GM19468 (cell line): ENCODE data around the gene RGS17.
"Not testable (repeated sequence)": the region's sequence is repeated elsewhere in the genome, so short reads cannot be mapped to it uniquely, and the experiment has no call there.

Experiments
- ATAC-seq: cut with Tn5 transposase; IDR thresholded peaks from one replicate; pipeline ENCODE4 v1.9.1; 2021; ENCODE audit warnings: mild to moderate bottlenecking, moderate library complexity, moderate number of reproducible peaks; ENCODE audit not compliant: unreplicated experiment; ENCODE audit errors: extremely low read depth

Gene RGS17

GRCh38 chr6:153131037-153131981 is at the start of gene RGS17:
Gene RGS17, minus strand, starts transcription at chr6:153131282. Its CDS starts 87,264 bp downstream, at chr6:153044018.
- ATAC-seq, result peak; percentile 49

- ATAC-seq, result no peak
Measured at GRCh38 chr6:153172815-153173214, 41.7 kb upstream of the RGS17 start.

- ATAC-seq, result no peak
Measured at GRCh38 chr6:153170511-153170910, 39.4 kb upstream of the RGS17 start.

GRCh38 chr6:153167907-153168306 is 36.8 kb upstream of the RGS17 start:
- no peak for ATAC-seq

- no peak for ATAC-seq
Measured at GRCh38 chr6:153167061-153167891, 36.2 kb upstream of the RGS17 start.

- ATAC-seq, result no peak
Measured at GRCh38 chr6:153162646-153163045, 31.6 kb upstream of the RGS17 start.

- no peak for ATAC-seq
Measured at GRCh38 chr6:153162172-153162571, 31.1 kb upstream of the RGS17 start.

GRCh38 chr6:153160221-153160620 is 29.1 kb upstream of the RGS17 start:
- ATAC-seq, result no peak

- ATAC-seq, result no peak
Measured at GRCh38 chr6:153150752-153151440, 19.8 kb upstream of the RGS17 start.

GRCh38 chr6:153150371-153150751 is 19.3 kb upstream of the RGS17 start:
- ATAC-seq, result no peak

GRCh38 chr6:153149891-153150290 is 18.8 kb upstream of the RGS17 start:
- ATAC-seq, result no peak

- no peak for ATAC-seq
Measured at GRCh38 chr6:153146413-153146812, 15.3 kb upstream of the RGS17 start.

- no peak for ATAC-seq
Measured at GRCh38 chr6:153145591-153145990, 14.5 kb upstream of the RGS17 start.

- ATAC-seq, result no peak
Measured at GRCh38 chr6:153143200-153143599, 12.1 kb upstream of the RGS17 start.

GRCh38 chr6:153140299-153140698 is 9.2 kb upstream of the RGS17 start:
- ATAC-seq, result no peak

- ATAC-seq, result no peak
Measured at GRCh38 chr6:153138930-153139329, 7.8 kb upstream of the RGS17 start.

- ATAC-seq, result no peak
Measured at GRCh38 chr6:153135681-153136080, 4.6 kb upstream of the RGS17 start.

- ATAC-seq, result not testable (repeated sequence)
Measured at GRCh38 chr6:153133667-153134066, 2.6 kb upstream of the RGS17 start.

- ATAC-seq, result no peak
Measured at GRCh38 chr6:153130515-153131036, 506 bp downstream of the RGS17 start.

GRCh38 chr6:153129873-153130514 is 1.1 kb downstream of the RGS17 start:
- no peak for ATAC-seq
